Measurements from ENCODE around the gene DENND1A.
"Not testable (repeated sequence)": the region's sequence is repeated elsewhere in the genome, so short reads cannot be mapped to it uniquely, and the experiment has no call there.

Gene DENND1A

DNA sequence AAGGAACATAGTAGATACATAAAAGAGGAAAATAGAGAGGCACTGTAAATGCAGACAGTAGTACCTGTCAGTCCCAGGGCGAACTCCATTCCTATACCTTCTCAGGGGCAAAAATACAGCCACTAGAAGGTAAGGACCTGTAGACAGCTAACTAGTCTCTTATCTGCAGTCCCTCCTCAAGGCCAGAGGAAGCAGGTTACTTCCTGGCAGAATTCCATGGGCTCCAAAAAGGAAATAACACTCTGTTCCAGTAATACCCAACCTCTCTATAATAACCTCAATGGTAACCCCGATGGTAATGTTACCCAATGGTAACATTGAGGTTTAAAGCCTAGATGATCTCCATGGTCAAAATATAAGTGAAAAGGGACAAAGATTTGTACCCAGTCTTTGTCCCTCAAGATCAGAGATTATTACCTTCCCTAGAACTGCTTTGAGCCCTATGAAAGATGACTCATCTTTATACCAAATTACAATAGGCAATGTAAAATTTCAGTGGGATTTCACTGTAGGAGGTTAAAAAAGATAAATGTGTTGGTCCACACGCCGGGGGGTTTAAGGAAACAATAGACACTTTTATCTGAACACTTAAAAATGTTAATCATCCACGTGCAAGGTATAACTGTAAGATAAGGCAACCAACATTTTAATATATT is 113.0 kb downstream of the DENND1A start:
- no peaks in the 10 kb centered on the region for H3K36me3 ChIP-seq (ENCODE audit: insufficient read depth, insufficient read length, low read length)
- no peaks in the 10 kb centered on the region for H3K4me1 ChIP-seq (ENCODE audit: insufficient read depth, insufficient read length)
- no peaks in the 10 kb centered on the region for H3K9me3 ChIP-seq (ENCODE audit: insufficient read depth, low read length)
- no peak for DNase-seq (ENCODE audit: low read depth, low spot score)
- H3K4me3 ChIP-seq (ENCODE audit: insufficient read length, low read depth) = no peak overlapping the region
- no peaks in the 10 kb centered on the region for H3K27me3 ChIP-seq (ENCODE audit: insufficient read depth, insufficient read length)
- TF ChIP-seq ZNF274 (IDR thresholded peaks at IDR 0.05; ENCODE audit: low read depth, low read length) (no peak), YY1 (IDR thresholded peaks at IDR 0.05; ENCODE audit: insufficient read depth, insufficient read length) (no peak), SUZ12 (IDR thresholded peaks at IDR 0.05; ENCODE audit: extremely low read depth, insufficient read depth, insufficient read length) (no peak)
- H3K9ac ChIP-seq (ENCODE audit: insufficient read length, low read depth) = no peak overlapping the region

DNA sequence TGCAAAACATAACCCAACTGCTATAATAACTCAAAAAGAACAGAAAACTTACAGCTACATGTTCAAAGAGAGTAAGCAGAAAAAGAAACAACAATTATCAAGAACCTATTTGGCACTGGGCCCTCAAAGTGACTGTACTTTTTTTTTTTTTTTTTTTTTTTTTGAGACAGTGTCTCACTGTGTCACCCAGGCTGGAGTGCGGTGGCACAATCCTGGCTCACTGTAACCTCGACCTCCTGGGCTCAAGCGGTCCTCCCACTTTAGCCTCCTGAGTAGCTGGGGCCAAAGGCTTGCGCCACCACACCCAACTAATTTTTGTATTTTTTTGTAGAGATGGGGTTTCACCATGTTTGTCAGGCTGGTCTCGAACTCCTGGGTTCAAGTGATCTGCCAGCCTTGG is 114.1 kb downstream of the DENND1A start:
- H3K4me3 ChIP-seq (ENCODE audit: insufficient read length, low read depth); DNase-seq (ENCODE audit: low read depth, low spot score); H3K9me3 ChIP-seq (ENCODE audit: insufficient read depth, low read length); H3K9ac ChIP-seq (ENCODE audit: insufficient read length, low read depth); H3K4me1 ChIP-seq (ENCODE audit: insufficient read depth, insufficient read length); H3K36me3 ChIP-seq (ENCODE audit: insufficient read depth, insufficient read length, low read length); H3K27me3 ChIP-seq (ENCODE audit: insufficient read depth, insufficient read length): not testable (repeated sequence)

- H3K27me3 ChIP-seq (ENCODE audit: insufficient read depth, insufficient read length) = no peaks in the 10 kb centered on the region
- no peak for DNase-seq (ENCODE audit: low read depth, low spot score)
- no peak overlapping the region for H3K4me3 ChIP-seq (ENCODE audit: insufficient read length, low read depth)
- H3K9ac ChIP-seq (ENCODE audit: insufficient read length, low read depth) = no peak overlapping the region
- no peaks in the 10 kb centered on the region for H3K4me1 ChIP-seq (ENCODE audit: insufficient read depth, insufficient read length)
- H3K36me3 ChIP-seq (ENCODE audit: insufficient read depth, insufficient read length, low read length) = no peaks in the 10 kb centered on the region
- H3K9me3 ChIP-seq (ENCODE audit: insufficient read depth, low read length) = no peaks in the 10 kb centered on the region
- no peak for TF ChIP-seq SUZ12 (IDR thresholded peaks at IDR 0.05; ENCODE audit: extremely low read depth, insufficient read depth, insufficient read length)
These were observed 115.4 kb downstream of the DENND1A start for GRCh38 chr9:123814496-123814895.

DNA sequence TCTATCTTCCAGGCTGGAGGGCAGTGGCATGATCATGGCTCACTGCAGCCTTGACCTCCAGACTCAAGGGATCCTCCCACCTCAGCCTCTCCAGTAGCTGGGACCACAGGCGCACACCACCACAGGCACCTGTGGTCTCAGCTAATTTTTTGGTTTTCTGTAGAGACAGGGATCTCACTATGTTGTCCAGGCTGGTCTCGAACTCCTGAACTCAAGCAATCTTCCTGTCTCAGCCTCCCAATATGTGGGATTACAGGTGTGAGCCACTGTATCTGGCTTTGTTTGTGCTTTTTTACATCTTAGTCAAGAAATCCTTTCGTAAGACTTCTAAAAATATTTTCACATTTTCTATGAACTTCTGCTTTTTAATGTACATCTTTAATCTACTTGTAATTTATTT is 116.9 kb downstream of the DENND1A start:
- no peaks in the 10 kb centered on the region for H3K27me3 ChIP-seq (ENCODE audit: insufficient read depth, insufficient read length)
- no peaks in the 10 kb centered on the region for H3K9me3 ChIP-seq (ENCODE audit: insufficient read depth, low read length)
- TF ChIP-seq SUZ12 (IDR thresholded peaks at IDR 0.05; ENCODE audit: extremely low read depth, insufficient read depth, insufficient read length) (no peak), YY1 (IDR thresholded peaks at IDR 0.05; ENCODE audit: insufficient read depth, insufficient read length) (no peak), ZNF274 (IDR thresholded peaks at IDR 0.05; ENCODE audit: low read depth, low read length) (no peak)
- H3K9ac ChIP-seq (ENCODE audit: insufficient read length, low read depth) = no peak overlapping the region
- H3K36me3 ChIP-seq (ENCODE audit: insufficient read depth, insufficient read length, low read length) = no peaks in the 10 kb centered on the region
- H3K4me1 ChIP-seq (ENCODE audit: insufficient read depth, insufficient read length) = no peaks in the 10 kb centered on the region
- DNase-seq (ENCODE audit: low read depth, low spot score) = no peak
- no peak overlapping the region for H3K4me3 ChIP-seq (ENCODE audit: insufficient read length, low read depth)

DNA sequence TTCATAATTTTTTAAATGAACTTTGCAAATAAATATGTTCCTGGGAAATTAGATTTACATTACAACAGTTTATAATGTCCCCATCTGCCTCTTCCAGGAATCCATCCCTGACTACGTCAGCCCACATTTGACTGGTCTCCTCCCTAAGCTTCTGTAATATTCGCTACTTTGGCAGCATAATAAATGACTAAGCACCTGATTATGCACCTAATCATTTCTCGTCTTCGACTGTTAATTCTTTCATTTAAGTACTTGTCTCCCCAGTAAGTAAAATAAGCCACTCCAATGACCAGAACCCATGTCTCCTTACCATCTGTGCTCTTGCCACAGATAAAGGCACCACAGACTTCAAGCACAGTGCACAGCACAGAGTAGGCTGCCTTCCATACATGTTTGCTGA is 122.7 kb downstream of the DENND1A start:
- no peaks in the 10 kb centered on the region for H3K9me3 ChIP-seq (ENCODE audit: insufficient read depth, low read length)
- H3K27me3 ChIP-seq (ENCODE audit: insufficient read depth, insufficient read length) = no peaks in the 10 kb centered on the region
- H3K36me3 ChIP-seq (ENCODE audit: insufficient read depth, insufficient read length, low read length) = no peaks in the 10 kb centered on the region
- no peaks in the 10 kb centered on the region for H3K4me1 ChIP-seq (ENCODE audit: insufficient read depth, insufficient read length)
- H3K9ac ChIP-seq (ENCODE audit: insufficient read length, low read depth) = no peak overlapping the region
- no peak overlapping the region for H3K4me3 ChIP-seq (ENCODE audit: insufficient read length, low read depth)
- TF ChIP-seq ZNF274 (IDR thresholded peaks at IDR 0.05; ENCODE audit: low read depth, low read length) = no peak
- no peak for TF ChIP-seq YY1 (IDR thresholded peaks at IDR 0.05; ENCODE audit: insufficient read depth, insufficient read length)
- TF ChIP-seq SUZ12 (IDR thresholded peaks at IDR 0.05; ENCODE audit: extremely low read depth, insufficient read depth, insufficient read length) = no peak
- no peak for DNase-seq (ENCODE audit: low read depth, low spot score)

DNA sequence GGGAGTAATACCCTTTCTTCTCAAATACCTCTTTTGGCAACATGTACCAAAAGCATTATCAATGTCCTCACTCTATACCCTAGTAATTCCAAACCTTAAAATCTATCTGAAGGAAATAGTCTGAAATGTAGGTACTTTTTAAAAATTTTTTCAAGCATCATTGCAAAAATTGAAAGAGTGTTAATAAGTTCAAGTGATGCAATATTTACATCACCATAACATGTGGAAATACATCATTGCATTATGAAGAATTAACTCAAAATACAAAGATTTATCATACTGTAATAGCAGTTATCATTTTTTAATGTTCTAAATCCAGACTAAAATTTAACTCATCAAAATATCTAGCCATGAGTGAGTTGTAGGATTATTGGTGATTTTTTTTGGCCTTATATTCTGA is 123.1 kb downstream of the DENND1A start:
- TF ChIP-seq ZNF274 (IDR thresholded peaks at IDR 0.05; ENCODE audit: low read depth, low read length) (no peak), SUZ12 (IDR thresholded peaks at IDR 0.05; ENCODE audit: extremely low read depth, insufficient read depth, insufficient read length) (no peak), YY1 (IDR thresholded peaks at IDR 0.05; ENCODE audit: insufficient read depth, insufficient read length) (no peak)
- no peaks in the 10 kb centered on the region for H3K36me3 ChIP-seq (ENCODE audit: insufficient read depth, insufficient read length, low read length)
- no peak overlapping the region for H3K4me3 ChIP-seq (ENCODE audit: insufficient read length, low read depth)
- no peaks in the 10 kb centered on the region for H3K27me3 ChIP-seq (ENCODE audit: insufficient read depth, insufficient read length)
- H3K9ac ChIP-seq (ENCODE audit: insufficient read length, low read depth) = no peak overlapping the region
- no peaks in the 10 kb centered on the region for H3K9me3 ChIP-seq (ENCODE audit: insufficient read depth, low read length)
- no peaks in the 10 kb centered on the region for H3K4me1 ChIP-seq (ENCODE audit: insufficient read depth, insufficient read length)
- DNase-seq (ENCODE audit: low read depth, low spot score) = no peak

- Histone ChIP-seq H3K9me3 (ENCODE audit: insufficient read depth, low read length) (no peaks in the 10 kb centered on the region), H3K36me3 (ENCODE audit: insufficient read depth, insufficient read length, low read length) (no peaks in the 10 kb centered on the region), H3K27me3 (ENCODE audit: insufficient read depth, insufficient read length) (no peaks in the 10 kb centered on the region), H3K4me1 (ENCODE audit: insufficient read depth, insufficient read length) (no peaks in the 10 kb centered on the region), H3K4me3 (ENCODE audit: insufficient read length, low read depth) (no peak overlapping the region), H3K9ac (ENCODE audit: insufficient read length, low read depth) (no peak overlapping the region)
- TF ChIP-seq SUZ12 (IDR thresholded peaks at IDR 0.05; ENCODE audit: extremely low read depth, insufficient read depth, insufficient read length) (no peak), ZNF274 (IDR thresholded peaks at IDR 0.05; ENCODE audit: low read depth, low read length) (no peak), YY1 (IDR thresholded peaks at IDR 0.05; ENCODE audit: insufficient read depth, insufficient read length) (no peak)
- no peak for DNase-seq (ENCODE audit: low read depth, low spot score)
These were observed 131.7 kb downstream of the DENND1A start for GRCh38 chr9:123798195-123798594.

All from NT2/D1 (cell line).